NCI-H774 (cell line): ENCODE measurements around the gene LRRC41.
A peak's percentile ranks its signal among the peaks of the same experiment; 100 is the strongest.
"Not testable (repeated sequence)": the region's sequence is repeated elsewhere in the genome, so short reads cannot be mapped to it uniquely, and the experiment has no call there.

Experiments used
- DNase-seq: peaks from one replicate; lab custom pipeline; 2025; lab: John Stamatoyannopoulos, UW

The LRRC41 gene, protein sequence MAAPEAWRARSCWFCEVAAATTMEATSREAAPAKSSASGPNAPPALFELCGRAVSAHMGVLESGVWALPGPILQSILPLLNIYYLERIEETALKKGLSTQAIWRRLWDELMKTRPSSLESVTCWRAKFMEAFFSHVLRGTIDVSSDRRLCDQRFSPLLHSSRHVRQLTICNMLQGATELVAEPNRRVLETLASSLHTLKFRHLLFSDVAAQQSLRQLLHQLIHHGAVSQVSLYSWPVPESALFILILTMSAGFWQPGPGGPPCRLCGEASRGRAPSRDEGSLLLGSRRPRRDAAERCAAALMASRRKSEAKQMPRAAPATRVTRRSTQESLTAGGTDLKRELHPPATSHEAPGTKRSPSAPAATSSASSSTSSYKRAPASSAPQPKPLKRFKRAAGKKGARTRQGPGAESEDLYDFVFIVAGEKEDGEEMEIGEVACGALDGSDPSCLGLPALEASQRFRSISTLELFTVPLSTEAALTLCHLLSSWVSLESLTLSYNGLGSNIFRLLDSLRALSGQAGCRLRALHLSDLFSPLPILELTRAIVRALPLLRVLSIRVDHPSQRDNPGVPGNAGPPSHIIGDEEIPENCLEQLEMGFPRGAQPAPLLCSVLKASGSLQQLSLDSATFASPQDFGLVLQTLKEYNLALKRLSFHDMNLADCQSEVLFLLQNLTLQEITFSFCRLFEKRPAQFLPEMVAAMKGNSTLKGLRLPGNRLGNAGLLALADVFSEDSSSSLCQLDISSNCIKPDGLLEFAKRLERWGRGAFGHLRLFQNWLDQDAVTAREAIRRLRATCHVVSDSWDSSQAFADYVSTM

DNA sequence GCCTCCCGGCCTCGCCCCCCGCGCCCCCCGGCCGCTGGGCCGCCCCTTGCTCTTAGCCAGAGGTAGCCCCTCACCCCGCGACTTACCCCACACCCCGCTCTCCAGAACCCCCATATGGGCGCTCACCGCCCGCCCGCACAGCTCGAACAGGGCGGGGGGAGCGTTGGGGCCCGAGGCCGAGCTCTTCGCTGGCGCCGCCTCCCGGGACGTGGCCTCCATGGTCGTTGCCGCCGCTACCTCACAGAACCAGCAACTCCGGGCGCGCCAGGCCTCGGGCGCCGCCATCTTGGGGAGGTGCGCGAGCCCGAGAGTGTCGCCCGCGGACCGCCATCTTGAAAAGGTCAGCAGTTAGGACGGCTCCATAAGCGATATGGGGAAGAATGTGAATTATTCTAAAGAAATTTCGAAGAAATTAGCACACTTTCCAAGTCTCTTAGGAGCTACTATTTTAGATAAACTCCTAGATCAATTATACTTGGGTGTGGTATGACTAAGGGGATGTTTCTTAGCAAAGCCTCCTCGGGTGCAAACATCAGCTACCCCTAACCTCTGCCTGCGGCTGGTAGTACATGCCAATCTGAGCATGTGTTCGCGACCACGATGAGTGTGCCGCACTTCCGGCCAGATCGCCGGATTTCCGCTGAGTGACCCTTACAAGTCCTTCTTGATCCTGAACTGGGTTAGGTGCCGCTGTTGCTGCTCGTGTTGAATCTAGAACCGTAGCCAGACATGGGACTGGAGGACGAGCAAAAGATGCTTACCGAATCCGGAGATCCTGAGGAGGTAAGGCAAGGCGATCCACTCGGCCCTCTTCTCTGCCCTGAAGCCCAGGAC lies at the start of gene LRRC41, which contains the start of gene UQCRH:
Gene LRRC41, minus strand, starts transcription at position 579 of the 834 bp plus-strand sequence. Its CDS starts 294 bp downstream, at position 285.
Gene UQCRH, plus strand, starts transcription at position 661 of the 834 bp plus-strand sequence. Its CDS starts 69 bp downstream, at position 730.
- DNase-seq: peak; percentile 99

DNA sequence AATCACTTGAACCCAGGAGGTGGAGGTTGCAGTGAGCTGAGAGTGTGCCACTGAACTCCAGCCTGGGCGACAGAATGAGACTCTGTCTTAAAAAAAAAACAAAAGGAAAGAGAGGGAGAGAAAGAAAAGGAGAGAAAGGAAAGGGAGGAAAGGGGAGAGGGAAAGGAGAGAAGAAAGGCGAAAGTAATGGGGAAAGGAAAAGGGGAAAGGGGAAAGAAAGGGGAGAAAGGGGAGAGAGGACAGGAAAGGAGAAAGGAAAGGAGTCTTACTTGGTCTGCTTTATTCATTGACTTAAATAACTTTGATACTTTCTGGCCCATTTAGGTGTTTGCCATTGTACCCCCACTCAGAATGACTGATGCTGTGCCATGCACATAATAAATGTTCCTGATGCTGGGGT lies 48.9 kb upstream of the LRRC41 start:
- DNase-seq: no peak

DNA sequence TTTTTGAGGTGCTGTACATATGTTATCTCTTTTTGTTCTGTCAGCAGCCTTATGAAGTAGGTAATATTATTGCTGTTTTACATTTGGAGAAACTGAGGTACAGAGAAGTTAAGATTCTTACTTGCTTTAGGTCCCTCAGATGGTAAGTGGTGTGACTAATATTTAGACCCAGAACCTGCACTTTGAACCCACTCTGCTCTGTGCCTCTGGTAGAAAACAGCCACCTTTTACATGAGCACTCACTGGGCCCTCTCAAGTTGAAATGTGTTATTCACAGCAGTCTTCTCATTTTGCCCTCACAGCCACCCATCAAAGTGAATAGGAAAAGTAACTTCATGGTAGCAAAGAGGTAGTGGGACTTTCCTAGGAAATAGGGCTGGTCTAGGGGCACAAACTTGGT lies 41.9 kb upstream of the LRRC41 start:
- no peak for DNase-seq

DNA sequence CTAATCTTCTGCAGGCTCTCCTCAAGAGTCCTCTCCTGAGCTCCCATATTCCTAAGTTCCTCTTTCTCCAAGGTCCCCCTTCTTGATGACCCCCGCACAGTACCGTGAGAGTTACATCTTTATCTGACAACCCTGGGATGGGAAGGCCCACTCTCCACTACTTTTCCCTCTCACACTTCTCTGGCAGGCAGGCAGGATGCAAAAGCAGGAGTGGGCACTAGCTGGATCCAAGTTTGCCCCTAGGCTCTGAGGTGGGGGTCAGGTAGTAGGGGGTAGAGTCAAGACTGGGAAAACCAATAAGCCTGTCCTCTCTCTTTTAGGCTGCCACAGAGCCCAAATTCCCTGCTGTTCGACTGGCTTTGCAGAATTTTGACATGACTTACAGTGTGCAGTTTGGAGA lies 41.1 kb upstream of the LRRC41 start:
- DNase-seq: no peak

DNA sequence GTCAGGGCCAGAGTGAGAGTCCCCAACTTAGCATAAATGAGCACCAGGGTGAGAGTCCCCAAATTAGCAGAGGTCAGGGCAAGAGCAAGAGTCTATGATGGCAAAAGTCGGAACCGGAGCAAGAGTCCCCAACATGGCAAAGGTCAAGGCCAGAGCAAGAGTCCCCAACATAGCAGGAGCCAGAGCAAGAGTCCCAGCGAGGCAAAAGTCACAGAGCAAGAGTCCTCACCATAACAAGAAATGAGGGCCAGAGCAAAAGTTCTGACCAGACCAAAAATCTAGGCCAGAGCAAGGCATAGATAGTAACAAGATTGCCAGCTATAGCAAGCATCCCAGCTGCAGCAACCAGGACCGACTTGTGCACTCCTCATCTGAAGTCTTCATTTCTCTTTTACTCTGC lies 40.3 kb upstream of the LRRC41 start:
- DNase-seq: no peak

DNA sequence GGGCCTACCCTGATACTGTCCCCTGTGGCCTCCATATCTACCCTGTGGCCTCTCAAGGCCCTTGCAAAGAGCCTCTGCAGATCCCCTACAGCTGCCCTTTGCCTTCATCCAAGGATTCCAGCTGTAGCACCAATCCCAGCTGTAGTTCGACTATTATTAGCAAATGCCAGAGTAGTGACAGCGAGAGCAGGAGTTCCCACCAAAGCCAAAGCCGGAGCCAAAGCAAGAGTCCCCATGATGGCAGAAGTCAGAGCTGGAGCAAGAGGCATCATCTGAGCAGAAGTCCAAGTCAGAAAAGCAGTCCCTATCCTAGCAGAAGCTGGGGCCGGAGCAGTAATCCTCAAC lies 39.9 kb upstream of the LRRC41 start:
- no peak for DNase-seq

DNA sequence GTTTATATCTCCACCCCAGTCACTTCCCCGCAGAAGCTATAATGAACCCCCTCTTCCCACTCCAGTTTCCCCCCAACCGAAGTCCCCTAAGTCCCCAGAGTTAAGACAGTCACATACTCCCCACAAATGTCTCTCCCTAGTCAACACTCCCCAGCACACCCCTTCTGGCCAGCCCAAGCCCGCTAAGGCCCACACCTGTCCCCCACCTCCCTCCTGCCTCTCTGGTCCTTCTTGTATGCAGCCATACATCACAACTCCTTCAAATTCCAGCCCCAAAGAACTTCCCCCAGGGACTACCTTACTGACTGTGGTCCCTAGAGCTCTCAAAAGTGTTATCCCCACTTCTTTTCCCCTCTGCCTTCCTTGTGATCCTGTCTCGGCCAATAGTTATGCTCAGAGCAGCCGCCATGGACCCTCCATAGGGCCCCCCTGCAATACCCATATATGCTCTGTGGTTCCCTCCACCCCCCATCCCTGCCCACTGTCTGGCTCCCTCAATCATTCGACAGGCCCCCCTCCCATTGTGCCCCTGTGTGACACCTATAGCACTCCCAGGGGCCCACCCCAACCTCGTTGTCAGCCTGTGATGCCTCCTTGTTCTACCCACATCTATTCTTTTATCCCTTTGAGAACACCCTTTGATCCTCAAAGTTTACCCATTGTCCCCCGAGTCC lies 39.4 kb upstream of the LRRC41 start:
- no peak for DNase-seq

DNA sequence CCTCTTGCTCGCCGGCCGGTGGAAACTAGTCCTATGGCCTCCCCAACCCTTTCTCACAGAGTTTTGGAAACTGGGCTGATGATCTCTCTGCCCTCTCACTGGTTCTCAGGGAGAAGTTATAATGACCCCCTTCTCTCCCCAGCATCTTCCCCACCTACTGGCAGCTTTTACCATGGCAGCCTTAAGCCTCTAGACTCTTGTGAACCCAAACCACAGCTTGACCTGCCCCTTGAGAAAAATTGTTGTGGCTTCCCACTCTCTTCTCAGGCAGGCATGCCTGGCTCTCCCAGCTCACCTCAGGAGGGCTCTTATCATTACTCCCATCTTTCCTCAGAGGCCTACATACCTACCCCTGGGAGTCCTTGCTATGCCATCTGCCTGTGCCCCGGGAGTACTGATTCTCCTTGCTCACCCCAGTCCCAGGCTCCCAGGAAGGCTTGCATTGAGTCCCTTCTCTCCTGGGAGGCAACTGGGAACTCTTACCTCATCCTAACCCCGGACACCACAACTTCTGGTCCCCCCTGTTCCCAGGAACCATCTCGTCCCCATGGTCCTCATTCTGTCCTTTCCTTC lies 38.8 kb upstream of the LRRC41 start:
- DNase-seq: no peak

DNA sequence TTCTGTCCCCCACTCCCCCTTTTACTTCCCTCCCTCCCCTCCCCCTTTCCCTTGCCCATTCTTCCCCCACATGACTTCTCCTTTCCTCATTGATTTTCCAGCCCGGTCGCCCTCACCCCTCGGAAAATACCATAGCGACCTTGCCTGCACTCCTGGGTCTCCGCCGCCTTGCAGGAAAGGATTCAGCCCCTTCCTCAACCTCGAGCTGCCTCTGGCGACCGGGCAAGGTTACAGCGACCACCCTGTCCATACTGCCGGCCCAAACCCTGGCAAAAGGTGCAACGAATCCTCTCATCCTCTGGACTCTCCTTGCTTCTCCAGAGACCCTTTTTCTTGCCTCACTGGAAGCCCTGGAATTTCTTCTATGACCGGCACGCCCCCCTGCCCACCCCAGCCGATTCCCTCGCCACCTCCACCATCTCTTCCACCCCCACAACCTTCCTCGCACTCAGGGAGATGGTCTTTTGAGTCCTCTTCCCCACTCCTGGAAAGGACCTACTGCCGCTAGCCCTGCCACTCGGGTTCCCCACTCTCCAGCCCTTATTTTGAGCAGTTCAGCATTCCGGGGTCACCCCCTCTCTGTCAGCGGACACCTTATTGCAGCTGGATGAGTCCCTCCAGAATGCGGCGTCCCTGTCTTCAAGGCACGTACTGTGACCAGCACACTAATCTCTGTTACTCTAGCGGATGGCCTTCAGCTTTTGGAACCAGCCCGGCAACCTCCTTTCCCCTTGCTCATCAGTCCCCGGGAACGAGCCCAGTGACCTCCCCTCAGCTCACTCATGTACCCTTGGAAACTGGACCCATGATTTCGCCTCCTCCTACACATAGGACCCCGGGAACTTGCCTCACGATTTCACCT lies 38.0 kb upstream of the LRRC41 start:
- DNase-seq: no peak

DNA sequence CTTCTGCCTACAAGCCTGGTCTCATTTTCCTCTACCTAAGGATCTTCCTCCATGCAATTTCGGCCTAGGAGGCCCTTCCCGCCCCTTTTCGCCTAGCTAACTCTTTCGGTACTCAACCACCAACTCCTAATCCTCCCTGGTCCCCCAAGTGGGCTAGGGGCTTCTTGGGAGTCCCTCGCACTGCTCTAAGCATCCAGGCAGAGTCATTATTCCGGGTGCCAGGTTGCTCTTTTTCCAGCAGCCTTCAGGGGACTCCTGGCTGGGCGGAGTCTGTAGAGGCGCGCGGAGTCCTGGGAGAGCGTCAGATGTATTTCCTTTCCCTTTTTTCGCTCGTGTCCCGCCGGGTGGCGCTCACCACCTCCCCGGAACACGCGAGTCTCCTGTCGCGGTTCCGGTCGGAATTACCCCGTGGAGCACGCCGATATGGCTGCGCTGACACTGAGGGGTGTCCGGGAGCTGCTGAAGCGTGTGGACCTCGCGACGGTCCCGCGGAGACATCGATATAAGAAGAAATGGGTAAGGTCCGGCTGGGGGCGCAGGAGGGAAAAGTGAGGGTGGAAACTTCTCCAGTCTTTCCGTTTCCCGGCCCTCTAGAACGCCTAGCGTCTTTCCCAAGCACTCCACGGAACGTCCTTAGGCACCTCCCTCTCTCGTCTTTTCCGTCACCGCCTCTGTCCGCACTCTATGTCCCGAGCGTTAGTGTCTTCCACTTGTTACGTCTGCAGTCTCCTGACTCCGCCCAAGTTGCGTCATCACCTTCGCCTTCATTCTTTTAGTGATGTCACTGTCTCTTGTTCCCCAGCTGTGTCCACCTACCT lies 37.2 kb upstream of the LRRC41 start, which contains the start of gene NSUN4:
Gene NSUN4, plus strand, starts transcription at position 404 of the 818 bp plus-strand sequence. Its CDS starts 20 bp downstream, at position 424.
- peak; percentile 97 for DNase-seq

DNA sequence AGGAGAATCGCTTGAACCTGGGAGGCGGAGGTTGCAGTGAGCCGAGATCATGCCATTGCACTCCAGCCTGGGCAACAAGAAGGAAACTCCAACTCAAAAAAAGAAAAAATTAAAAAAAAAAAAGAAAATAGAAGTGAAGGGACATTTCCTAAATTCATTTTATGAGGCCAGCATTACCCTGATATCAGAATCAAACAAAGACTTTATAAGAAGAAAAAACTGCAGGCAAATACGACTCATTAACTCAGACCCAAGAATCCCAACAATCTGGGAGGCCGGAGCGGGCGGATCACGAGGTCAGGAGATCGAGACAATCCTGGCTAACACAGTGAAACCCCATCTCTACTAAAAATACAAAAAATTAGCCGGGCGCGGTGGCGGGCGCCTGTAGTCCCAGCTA lies 34.0 kb upstream of the LRRC41 start:
- not testable (repeated sequence) for DNase-seq

DNA sequence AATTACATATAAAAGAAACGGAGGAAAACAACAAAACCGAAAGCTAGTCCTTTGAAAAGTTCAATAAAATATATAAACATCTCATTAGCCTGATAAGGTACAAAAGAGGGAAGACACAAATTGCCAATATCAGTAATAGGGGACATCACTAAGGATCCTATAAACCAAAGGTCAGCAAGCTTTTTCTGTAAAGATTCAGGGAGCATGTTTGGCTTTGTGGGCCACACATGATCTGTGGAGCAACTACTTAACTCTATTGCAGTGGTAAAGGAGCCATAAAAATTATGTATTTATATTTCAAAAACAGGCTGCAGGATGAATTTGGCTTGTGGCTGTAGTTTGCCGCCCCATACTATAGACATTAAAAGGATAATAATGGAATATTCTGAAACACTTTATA lies 31.7 kb upstream of the LRRC41 start:
- no peak for DNase-seq

DNA sequence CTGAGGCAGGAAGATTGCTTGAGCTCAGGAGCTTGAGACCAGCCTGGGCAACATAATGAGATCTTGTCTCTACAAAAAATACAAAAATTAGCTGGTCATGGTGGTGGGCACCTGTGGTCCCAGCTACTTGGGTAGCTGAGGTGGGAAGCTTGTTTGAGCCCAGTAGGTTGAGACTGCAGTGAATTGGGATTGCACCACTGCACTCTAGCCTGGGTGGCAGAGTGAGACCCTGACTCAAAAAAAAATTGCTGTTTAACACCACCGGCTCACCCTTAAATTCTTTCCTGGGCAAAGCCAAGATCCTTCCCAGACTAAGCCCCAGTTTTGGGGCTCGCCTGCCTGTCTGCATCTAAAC lies 30.6 kb upstream of the LRRC41 start:
- no peak for DNase-seq

DNA sequence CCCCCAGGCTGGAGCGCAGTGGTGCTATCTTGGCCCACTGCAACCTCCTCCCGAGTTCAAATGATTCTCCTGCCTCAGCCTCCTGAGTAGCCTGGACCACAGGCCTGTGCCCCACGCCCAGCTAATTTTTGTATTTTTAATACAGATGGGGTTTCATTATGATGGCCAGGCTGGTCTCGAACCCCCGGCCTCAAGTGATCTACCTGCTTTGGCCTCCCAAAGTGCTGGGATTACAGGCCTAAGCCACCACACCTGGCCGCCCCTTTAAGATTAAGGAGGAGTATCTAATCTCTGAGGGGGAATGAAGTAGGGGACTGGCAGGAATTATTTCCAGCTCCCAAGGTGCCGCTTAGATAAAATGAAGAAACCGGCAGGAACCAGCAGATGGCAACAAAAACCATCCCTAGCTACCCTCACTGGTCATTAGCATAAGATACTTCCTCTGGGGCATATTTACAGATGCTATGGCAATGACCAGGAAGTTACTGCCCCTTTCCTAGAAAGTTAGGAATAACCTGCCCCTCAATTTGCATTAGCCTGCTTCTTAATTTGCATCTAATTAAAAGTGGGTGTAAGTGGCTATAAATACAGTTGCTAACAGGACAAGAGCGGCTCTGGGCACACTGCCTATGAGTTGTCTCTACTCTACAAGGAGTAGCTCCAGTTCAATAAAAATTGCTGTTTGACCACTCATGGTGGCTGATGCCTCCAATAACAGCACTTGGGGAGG lies 30.0 kb upstream of the LRRC41 start:
- DNase-seq: peak; percentile 19

DNA sequence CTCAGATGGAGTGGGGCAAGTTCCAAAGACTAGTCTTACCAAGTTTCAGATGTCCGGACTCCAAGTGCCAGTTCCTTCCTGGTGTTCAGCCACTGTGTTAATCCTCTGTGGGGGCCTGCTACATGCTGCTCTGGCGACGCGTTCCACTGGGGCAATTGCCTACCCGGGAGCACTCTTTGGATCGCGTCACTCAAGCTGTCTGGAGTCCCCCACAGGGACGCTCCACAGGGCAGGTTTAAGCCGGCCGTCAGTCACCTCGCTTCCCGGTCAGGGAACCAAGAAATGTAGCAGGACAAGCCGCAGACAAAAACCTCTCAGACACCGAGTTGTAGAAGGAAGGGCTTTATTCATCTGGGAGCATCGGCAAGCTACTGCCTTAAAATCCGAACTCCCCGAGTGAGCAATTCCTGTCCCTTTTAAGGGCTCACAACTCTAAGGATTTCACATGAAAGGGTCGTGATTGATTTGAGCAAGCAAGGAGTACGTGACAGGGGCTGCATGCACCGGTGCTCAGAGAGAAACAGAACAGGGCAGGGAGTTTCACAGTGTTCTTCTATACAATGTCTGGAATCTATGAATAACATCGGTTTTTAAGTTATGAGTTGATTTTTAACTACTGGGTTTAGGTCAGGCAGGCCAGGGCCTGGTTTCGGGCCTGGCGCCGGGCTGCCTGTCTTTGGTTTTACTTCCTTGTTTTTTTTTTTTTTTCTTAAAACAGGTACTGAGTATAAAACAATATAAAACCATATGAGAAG lies 28.5 kb upstream of the LRRC41 start:
- DNase-seq: not testable (repeated sequence)

DNA sequence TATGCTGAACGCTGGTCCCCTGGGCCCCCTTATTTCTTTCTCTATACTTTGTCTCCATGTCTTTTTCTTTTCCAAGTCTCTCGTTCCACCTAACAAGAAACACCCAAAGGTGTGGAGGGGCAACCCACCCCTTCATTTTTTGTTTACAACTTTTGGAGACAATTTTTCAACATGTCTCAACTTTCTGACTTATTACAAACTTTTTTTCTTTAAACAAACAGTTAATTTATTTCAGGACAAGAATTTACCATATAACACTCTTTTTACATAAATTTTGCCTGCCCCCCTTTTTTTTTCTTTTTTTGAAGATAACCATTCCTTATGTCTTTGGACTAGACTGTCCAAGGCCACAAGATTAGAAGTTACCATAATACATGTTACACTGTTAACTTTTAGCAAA lies 27.0 kb upstream of the LRRC41 start:
- not testable (repeated sequence) for DNase-seq

DNA sequence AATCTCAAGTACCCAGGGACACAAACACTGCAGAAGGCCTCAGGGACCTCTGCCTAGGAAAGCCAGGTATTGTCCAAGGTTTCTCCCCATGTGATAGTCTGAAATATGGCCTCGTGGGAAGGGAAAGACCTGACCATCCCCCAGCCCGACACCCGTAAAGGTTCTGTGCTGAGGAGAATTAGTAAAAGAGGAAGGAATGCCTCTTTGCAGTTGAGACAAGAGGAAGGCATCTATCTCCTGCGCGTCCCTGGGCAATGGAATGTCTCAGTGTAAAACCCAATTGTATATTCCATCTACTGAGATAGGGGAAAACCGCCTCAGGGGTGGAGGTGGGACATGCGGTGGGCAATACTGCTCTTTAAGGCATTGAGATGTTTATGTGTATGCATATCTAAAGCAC lies 26.4 kb upstream of the LRRC41 start:
- DNase-seq: not testable (repeated sequence)

DNA sequence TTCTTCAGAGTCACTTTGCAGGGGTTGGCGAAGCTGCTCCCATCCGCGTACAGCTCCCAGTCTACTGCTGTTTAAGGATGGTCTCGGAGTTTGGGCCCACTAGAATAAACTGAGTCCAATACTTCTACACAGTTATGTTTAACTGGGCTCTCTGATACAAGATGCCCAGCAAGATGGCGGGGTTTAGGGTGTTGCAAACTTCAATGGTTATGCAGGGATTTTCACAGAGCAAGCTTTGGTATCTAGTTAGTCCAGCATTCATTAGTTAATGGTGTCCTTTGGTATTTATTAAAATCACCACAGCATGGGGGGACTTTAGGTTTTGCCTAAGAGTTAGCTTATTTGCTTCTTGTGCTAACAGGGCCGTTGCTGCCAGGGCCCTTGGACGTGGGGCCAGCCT lies 24.8 kb upstream of the LRRC41 start:
- DNase-seq: not testable (repeated sequence)
